ENCODE measurements around the gene EXOC2.

The EXOC2 gene

GRCh38 chr6:467671-468082 lies 225.3 kb downstream of the EXOC2 start:
- no peak for DNase-seq (ENCODE audit: low spot score)

- DNase-seq (ENCODE audit: low spot score), result no peak
Observed at GRCh38 chr6:467111-467510, 225.8 kb downstream of the EXOC2 start.

GRCh38 chr6:466564-466963 lies 226.4 kb downstream of the EXOC2 start:
- no peak for DNase-seq (ENCODE audit: low spot score)

- DNase-seq (ENCODE audit: low spot score), result no peak
Observed at GRCh38 chr6:465531-466348, 227.2 kb downstream of the EXOC2 start.

- no peak for DNase-seq (ENCODE audit: low spot score)
Observed at GRCh38 chr6:456887-457286, 236.1 kb downstream of the EXOC2 start.

- DNase-seq (ENCODE audit: low spot score), result no peak
Observed at GRCh38 chr6:456358-456867, 236.5 kb downstream of the EXOC2 start.

GRCh38 chr6:455835-456234 lies 237.1 kb downstream of the EXOC2 start:
- DNase-seq (ENCODE audit: low spot score), result no peak

- DNase-seq (ENCODE audit: low spot score), result peak; percentile 20
Observed at GRCh38 chr6:455006-455585, 237.8 kb downstream of the EXOC2 start.

GRCh38 chr6:454148-454991 lies 238.6 kb downstream of the EXOC2 start:
- DNase-seq (ENCODE audit: low spot score), result no peak

GRCh38 chr6:453152-453551 lies 239.8 kb downstream of the EXOC2 start:
- no peak for DNase-seq (ENCODE audit: low spot score)

GRCh38 chr6:452301-453067 lies 240.5 kb downstream of the EXOC2 start:
- no peak for DNase-seq (ENCODE audit: low spot score)

GRCh38 chr6:451847-452246 lies 241.1 kb downstream of the EXOC2 start:
- no peak for DNase-seq (ENCODE audit: low spot score)

GRCh38 chr6:451336-451735 lies 241.6 kb downstream of the EXOC2 start:
- DNase-seq (ENCODE audit: low spot score), result no peak

GRCh38 chr6:449486-450419 lies 243.2 kb downstream of the EXOC2 start:
- DNase-seq (ENCODE audit: low spot score), result no peak

GRCh38 chr6:449057-449430 lies 243.9 kb downstream of the EXOC2 start:
- DNase-seq (ENCODE audit: low spot score), result no peak

GRCh38 chr6:448296-449056 lies 244.5 kb downstream of the EXOC2 start:
- DNase-seq (ENCODE audit: low spot score), result no peak

GRCh38 chr6:447381-448165 lies 245.4 kb downstream of the EXOC2 start:
- DNase-seq (ENCODE audit: low spot score), result peak; percentile 16

- DNase-seq (ENCODE audit: low spot score), result peak; percentile 86
Observed at GRCh38 chr6:446418-447366, 246.2 kb downstream of the EXOC2 start.
